HEK293T (cell line): ENCODE measurements around the gene OGN.

Experiments
- CTCF ChIA-PET: fragments of 350-600 bp; formaldehyde crosslinking; extraction: SDS; loops from one replicate; lab custom pipeline; 2021; ENCODE audit warnings: antibody characterized with exemption, inconsistent platforms; lab: Yijun Ruan, JAX
- POLR2A ChIA-PET: fragments of 350-600 bp; formaldehyde crosslinking; extraction: SDS; loops from one replicate; lab custom pipeline; 2020; ENCODE audit warnings: antibody characterized with exemption, inconsistent platforms; lab: Yijun Ruan, JAX
- DNase-seq: peaks from one replicate; pipeline ENCODE4 v3.0.0; 2012; ENCODE audit warnings: mixed read lengths; ENCODE audit errors: extremely low spot score
- ARNT ChIP-seq: fragments of 450-650 bp; IDR thresholded peaks from 2 replicates; pipeline ENCODE4 v1.6.1; 2017; ENCODE audit warnings: mild to moderate bottlenecking
- BHLHE40 ChIP-seq: fragments of 450-650 bp; IDR thresholded peaks from 2 replicates; pipeline ENCODE4 v1.6.1; 2016; ENCODE audit warnings: mild to moderate bottlenecking, moderate library complexity, borderline replicate concordance
- CTBP1 ChIP-seq: fragments of 450-650 bp; IDR thresholded peaks from 2 replicates; pipeline ENCODE4 v1.6.1; 2016; ENCODE audit warnings: borderline replicate concordance
- ELF4 ChIP-seq: fragments of 450-650 bp; IDR thresholded peaks from 2 replicates; pipeline ENCODE4 v1.6.1; 2017; ENCODE audit warnings: antibody characterized with exemption
- FOXA1 ChIP-seq: fragments of 450-650 bp; IDR thresholded peaks from 2 replicates; pipeline ENCODE4 v1.6.1; 2016; ENCODE audit warnings: mild to moderate bottlenecking
- FOXK2 ChIP-seq: fragments of 450-650 bp; IDR thresholded peaks from 2 replicates; pipeline ENCODE4 v1.6.1; 2016; ENCODE audit warnings: mild to moderate bottlenecking
- FOXM1 ChIP-seq: fragments of 450-650 bp; IDR thresholded peaks from 2 replicates; pipeline ENCODE4 v1.6.1; 2017; ENCODE audit warnings: mild to moderate bottlenecking, borderline replicate concordance
- HDGF ChIP-seq: fragments of 450-650 bp; IDR thresholded peaks from 2 replicates; pipeline ENCODE4 v1.6.1; 2017; ENCODE audit warnings: antibody characterized with exemption, borderline replicate concordance
- L3MBTL2 ChIP-seq: fragments of 450-650 bp; conservative IDR thresholded peaks from 2 replicates; pipeline ENCODE4 v1.6.1; 2016; ENCODE audit warnings: mild to moderate bottlenecking
- LEF1 ChIP-seq: fragments of 450-650 bp; IDR thresholded peaks from 2 replicates; pipeline ENCODE4 v1.6.1; 2017; ENCODE audit warnings: mild to moderate bottlenecking, borderline replicate concordance
- NFRKB ChIP-seq: fragments of 450-650 bp; IDR thresholded peaks from 2 replicates; pipeline ENCODE4 v1.6.1; 2016; ENCODE audit warnings: mild to moderate bottlenecking, moderate library complexity
- SP1 ChIP-seq: fragments of 450-650 bp; IDR thresholded peaks from 2 replicates; pipeline ENCODE4 v1.6.1; 2017
- SUZ12 ChIP-seq: fragments of 450-650 bp; IDR thresholded peaks from 2 replicates; pipeline ENCODE4 v1.6.1; 2016; ENCODE audit warnings: mild to moderate bottlenecking
- TARDBP ChIP-seq: fragments of 450-650 bp; IDR thresholded peaks from 2 replicates; pipeline ENCODE4 v1.6.1; 2016
- ZNF384 ChIP-seq: fragments of 450-650 bp; IDR thresholded peaks from 2 replicates; pipeline ENCODE4 v1.6.1; 2016
- TF ChIP-seq, protein P1 (sequence below): fragments of 450-650 bp; IDR thresholded peaks from 2 replicates; pipeline ENCODE4 v1.6.1; 2016

Gene OGN

DNA sequence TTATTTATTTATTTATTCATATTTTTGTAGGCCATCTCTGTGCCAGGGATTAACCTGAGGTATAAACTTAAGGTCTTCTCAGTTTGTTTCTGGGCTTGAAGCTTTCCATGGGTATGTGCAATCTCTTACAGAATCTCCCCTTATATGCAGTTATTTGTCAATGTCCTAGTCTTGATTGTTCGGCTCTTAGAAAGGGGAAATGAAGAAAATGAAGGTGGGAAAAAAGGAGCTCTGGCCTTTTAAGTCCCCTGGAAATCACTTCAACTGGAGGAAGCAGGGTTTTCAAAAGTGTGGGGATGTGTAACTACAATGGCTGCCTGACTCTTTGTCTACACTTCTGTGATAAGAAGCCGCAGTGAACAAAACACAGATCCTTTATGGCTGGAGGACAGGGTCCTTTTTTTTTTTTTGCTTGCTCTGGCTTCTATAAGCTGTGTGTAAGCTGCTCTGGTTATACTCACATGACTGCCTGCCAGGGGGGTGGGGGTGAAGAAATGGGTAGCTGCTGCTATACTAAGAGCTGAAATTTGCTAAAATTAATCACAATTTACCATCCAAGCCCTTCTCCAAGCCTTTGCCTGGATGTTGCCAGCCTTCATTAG is 44.9 kb downstream of the OGN start:
- CTCF ChIA-PET: interaction anchor here (0.5 kb wide), 1 partner anchor 357 kb away, joined by 3 read pairs; no protein-coding TSS in a partner anchor
- POLR2A ChIA-PET: no interaction called here
- no peak for DNase-seq
- TF ChIP-seq LEF1: no peak
- TF ChIP-seq FOXA1: no peak
- no peak for TF ChIP-seq TARDBP
- TF ChIP-seq SUZ12: no peak
- TF ChIP-seq FOXK2: no peak
- TF ChIP-seq NFRKB: no peak
- no peak for TF ChIP-seq BHLHE40
- no peak for TF ChIP-seq ELF4
- TF ChIP-seq, protein P1, sequence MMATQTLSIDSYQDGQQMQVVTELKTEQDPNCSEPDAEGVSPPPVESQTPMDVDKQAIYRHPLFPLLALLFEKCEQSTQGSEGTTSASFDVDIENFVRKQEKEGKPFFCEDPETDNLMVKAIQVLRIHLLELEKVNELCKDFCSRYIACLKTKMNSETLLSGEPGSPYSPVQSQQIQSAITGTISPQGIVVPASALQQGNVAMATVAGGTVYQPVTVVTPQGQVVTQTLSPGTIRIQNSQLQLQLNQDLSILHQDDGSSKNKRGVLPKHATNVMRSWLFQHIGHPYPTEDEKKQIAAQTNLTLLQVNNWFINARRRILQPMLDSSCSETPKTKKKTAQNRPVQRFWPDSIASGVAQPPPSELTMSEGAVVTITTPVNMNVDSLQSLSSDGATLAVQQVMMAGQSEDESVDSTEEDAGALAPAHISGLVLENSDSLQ: no peak
- TF ChIP-seq ARNT: no peak
- TF ChIP-seq ZNF384: no peak

DNA sequence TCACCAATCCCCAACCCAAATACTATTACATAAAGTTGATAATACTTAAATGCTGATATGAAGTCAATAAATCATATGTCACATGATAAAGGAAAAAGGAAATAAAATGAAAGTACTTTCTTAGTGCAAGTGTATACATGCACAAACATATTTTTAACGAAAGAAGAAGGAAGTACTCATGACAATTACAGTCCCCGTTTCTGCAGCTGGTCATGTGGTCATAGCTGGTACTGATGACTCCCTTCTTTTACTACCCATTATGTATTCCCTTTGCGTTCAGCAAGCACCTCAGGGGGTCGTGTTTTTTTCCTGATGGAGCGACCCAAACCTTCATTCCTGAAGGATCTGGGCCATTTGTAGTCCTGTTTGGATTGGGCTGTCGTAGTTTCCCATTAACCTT is 51.3 kb downstream of the OGN start:
- CTCF ChIA-PET: no interaction called here
- POLR2A ChIA-PET: no interaction called here

DNA sequence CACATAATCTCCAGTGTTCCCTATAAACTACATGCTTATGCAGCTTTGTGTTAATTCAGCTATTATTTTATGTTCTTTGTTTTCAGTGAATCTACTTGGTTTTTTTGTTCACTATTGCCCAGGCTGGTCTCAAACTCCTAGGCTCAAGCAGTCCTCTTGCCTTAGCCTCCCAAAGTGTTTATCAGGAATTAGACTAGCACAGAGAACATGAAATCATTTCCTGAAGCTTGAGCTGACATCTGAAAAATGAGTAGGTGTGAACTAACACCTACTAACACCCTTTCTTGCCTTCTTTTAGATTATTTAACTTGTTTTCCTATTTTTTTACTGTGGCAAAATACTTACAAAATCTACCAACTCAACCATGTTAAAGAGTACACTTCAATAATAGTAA is 53.6 kb downstream of the OGN start:
- ChIA-PET CTCF (no interaction called here), POLR2A (no interaction called here)

More for the DNA sequence above, 51.3 kb downstream of the OGN start:
- TF ChIP-seq ZNF384: no peak
- no peak for TF ChIP-seq SP1
- TF ChIP-seq HDGF: no peak
- TF ChIP-seq ELF4: no peak
- no peak for TF ChIP-seq FOXA1
- no peak for DNase-seq

DNA sequence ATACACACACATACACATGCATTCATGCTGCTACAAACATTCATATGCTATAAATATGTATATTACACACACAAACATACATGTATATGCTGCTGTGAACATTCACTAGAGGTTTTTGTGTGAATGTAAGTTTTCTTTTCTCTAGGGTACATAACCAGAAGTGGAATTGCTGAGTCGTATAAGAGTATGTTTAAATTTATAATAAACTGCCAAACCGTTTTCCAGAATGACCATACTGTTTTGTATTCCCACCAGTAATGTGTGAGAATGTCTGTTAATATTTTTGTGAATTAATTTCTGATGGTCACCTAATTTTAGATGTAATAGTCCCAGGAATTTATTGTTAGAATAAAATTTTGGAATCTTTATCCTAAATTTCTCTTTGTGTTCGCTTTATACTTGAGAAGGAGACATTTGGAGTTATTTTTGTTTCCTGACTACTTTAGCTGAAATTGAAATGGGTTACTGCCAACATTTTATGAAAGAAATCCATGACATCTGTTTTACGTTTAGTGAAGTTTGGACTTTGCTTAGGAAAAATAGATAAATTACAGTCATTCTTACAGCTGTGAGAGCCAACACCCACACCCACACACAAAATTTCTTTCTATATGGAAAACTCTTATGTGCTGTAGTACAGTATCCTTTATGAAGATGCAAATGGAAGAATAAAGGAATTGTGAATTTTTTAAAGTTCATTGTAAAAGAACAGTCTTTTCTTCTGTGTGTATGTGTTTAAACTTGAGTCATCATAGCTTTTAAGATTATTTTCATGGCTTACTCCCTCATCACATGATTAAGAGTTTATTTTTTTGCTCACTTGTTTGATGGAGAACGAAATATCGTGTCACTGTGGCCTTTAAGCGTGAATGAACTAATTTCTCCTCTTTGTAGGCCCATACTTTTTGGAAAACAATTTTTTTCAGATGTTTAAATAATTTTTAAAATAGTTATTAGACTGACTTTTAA is 54.3 kb downstream of the OGN start:
- CTCF ChIA-PET: no interaction called here
- TF ChIP-seq FOXA1 (no peak), TARDBP (no peak), L3MBTL2 (no peak), HDGF (no peak), ARNT (no peak), ELF4 (no peak), FOXM1 (no peak), SP1 (no peak), FOXK2 (no peak), SUZ12 (no peak)
- TF ChIP-seq, protein P1: no peak
- POLR2A ChIA-PET: no interaction called here
- no peak for DNase-seq

More for the DNA sequence above, 53.6 kb downstream of the OGN start:
- TF ChIP-seq FOXK2 (no peak), CTBP1 (no peak), SUZ12 (no peak), L3MBTL2 (no peak), ARNT (no peak), BHLHE40 (no peak), ELF4 (no peak), SP1 (no peak), TARDBP (no peak), NFRKB (no peak)
- TF ChIP-seq, protein P1: no peak
- DNase-seq: no peak

DNA sequence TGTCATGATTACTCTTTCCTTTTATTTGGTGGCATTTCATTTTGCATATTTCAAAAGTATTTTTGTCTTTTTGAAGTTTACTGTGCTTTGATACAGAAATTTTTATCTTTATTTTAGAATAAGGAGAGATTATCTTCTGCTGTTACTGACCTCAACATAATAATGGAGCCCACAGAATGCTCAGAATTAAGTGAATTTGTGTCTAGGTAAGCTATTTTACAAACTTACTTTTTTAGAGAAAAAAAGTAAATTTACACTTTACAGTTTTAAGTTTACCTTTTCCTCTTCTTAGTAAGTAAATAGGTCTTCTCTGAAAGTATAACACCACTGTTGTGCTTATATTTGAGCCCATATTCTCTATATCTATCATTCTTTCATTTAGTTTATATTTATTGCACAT is 58.8 kb downstream of the OGN start:
- CTCF ChIA-PET: no interaction called here

More for the DNA sequence above, 58.8 kb downstream of the OGN start:
- POLR2A ChIA-PET: no interaction called here
- TF ChIP-seq HDGF (no peak), BHLHE40 (no peak), TARDBP (no peak), FOXM1 (no peak), ZNF384 (no peak), L3MBTL2 (no peak), SP1 (no peak), CTBP1 (no peak), FOXK2 (no peak), ELF4 (no peak)
- TF ChIP-seq, protein P1: no peak
- DNase-seq: no peak
